Measurements from ENCODE around the gene SLC2A4RG. TPM values are rescaled to one million over a fixed set of nuclear protein-coding genes. Genes with fewer than 3 reads are reported as not detected.

The SLC2A4RG gene
- total RNA-seq, 1 donor from 2014 or later: 50.2 TPM

- DNase-seq (ENCODE audit: low read depth): no peak
- no peak for TF ChIP-seq CTCF (IDR thresholded peaks at IDR 0.05; ENCODE audit: insufficient read depth, low read length, poor library complexity, severe bottlenecking)
- Histone ChIP-seq H3K27me3 (ENCODE audit: control insufficient read depth, insufficient read depth, low read length) (no peaks in the 10 kb centered on the region), H3K4me3 (ENCODE audit: low read depth, low read length) (no peak overlapping the region), H3K36me3 (ENCODE audit: control insufficient read depth, insufficient read depth, low read length) (peaks cover 1% of the 10 kb centered on the region)
Observed at GRCh38 chr20:63702751-63703470, 36.7 kb upstream of the SLC2A4RG start.

- peaks cover 1% of the 10 kb centered on the region for H3K36me3 ChIP-seq (ENCODE audit: control insufficient read depth, insufficient read depth, low read length)
- TF ChIP-seq CTCF (IDR thresholded peaks at IDR 0.05; ENCODE audit: insufficient read depth, low read length, poor library complexity, severe bottlenecking): no peak
- H3K27me3 ChIP-seq (ENCODE audit: control insufficient read depth, insufficient read depth, low read length): no peaks in the 10 kb centered on the region
- no peak for DNase-seq (ENCODE audit: low read depth)
- no peak overlapping the region for H3K4me3 ChIP-seq (ENCODE audit: low read depth, low read length)
Observed at GRCh38 chr20:63703471-63703975, 36.1 kb upstream of the SLC2A4RG start.

- H3K36me3 ChIP-seq (ENCODE audit: control insufficient read depth, insufficient read depth, low read length): peaks cover 1% of the 10 kb centered on the region
- no peak for TF ChIP-seq CTCF (IDR thresholded peaks at IDR 0.05; ENCODE audit: insufficient read depth, low read length, poor library complexity, severe bottlenecking)
- H3K27me3 ChIP-seq (ENCODE audit: control insufficient read depth, insufficient read depth, low read length): no peaks in the 10 kb centered on the region
- no peak overlapping the region for H3K4me3 ChIP-seq (ENCODE audit: low read depth, low read length)
- no peak for DNase-seq (ENCODE audit: low read depth)
Observed at GRCh38 chr20:63703976-63704748, 35.4 kb upstream of the SLC2A4RG start.

- Histone ChIP-seq H3K4me3 (ENCODE audit: low read depth, low read length) (no peak overlapping the region), H3K27me3 (ENCODE audit: control insufficient read depth, insufficient read depth, low read length) (no peaks in the 10 kb centered on the region), H3K36me3 (ENCODE audit: control insufficient read depth, insufficient read depth, low read length) (peaks cover 1% of the 10 kb centered on the region)
- DNase-seq (ENCODE audit: low read depth): no peak
- no peak for TF ChIP-seq CTCF (IDR thresholded peaks at IDR 0.05; ENCODE audit: insufficient read depth, low read length, poor library complexity, severe bottlenecking)
Observed at GRCh38 chr20:63704749-63705117, 34.8 kb upstream of the SLC2A4RG start.

DNA sequence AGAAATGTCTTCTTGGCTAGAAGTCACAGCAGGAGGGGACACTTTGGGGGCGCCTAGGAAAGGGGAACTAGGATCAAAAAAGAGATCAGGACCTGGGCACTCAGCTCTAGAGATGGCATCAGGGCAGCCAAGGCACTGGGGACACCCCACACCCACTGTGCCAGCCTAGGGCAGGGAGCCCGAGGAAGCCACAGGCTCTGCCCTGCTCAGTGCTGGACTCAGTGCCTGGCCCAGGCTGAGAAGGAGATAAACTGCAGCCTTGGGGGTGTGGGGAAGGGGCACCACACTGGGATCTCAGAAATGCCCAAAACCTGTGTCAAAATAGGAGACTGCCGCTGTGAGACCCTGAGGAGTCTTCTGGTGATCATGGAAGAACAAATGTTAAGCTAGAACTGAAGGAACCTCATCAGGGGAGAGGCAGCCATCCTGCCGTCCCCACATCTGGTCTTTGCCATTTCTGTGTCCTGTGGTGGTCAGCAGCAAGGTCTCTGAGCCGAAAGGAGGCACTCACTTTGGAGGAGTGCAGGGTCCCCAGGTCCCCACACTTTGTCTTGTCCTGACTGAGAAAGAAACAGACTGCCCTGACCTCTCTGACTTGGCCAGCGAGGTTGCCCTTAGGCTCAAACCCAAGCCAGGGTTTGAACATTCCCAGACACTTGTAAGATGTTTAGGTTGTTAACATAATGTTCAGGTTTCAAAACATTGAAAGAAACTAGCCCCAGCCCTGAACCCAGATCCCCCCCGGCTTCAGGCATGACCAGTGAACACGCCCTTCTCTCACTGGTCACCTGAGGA is 34.1 kb upstream of the SLC2A4RG start:
- H3K27me3 ChIP-seq (ENCODE audit: control insufficient read depth, insufficient read depth, low read length): no peaks in the 10 kb centered on the region
- TF ChIP-seq CTCF (IDR thresholded peaks at IDR 0.05; ENCODE audit: insufficient read depth, low read length, poor library complexity, severe bottlenecking): no peak
- peaks cover 1% of the 10 kb centered on the region for H3K36me3 ChIP-seq (ENCODE audit: control insufficient read depth, insufficient read depth, low read length)
- no peak for DNase-seq (ENCODE audit: low read depth)
- H3K4me3 ChIP-seq (ENCODE audit: low read depth, low read length): no peak overlapping the region

All from kidney epithelial cell (primary cell).